ENCODE data around the gene LGALS9. TPM values are rescaled to one million over a fixed set of nuclear protein-coding genes. Genes with fewer than 3 reads are reported as not detected.
A peak's percentile ranks its signal among the peaks of the same experiment; 100 is the strongest.
"Not testable (repeated sequence)": the region's sequence is repeated elsewhere in the genome, so short reads cannot be mapped to it uniquely, and the experiment has no call there.

The LGALS9 gene
- total and polyA plus RNA-seq, 2 donors (not counting 3 experiments of a cell fraction or from before 2014, with no cell fraction given), result 52.4 to 65.2 TPM

DNA sequence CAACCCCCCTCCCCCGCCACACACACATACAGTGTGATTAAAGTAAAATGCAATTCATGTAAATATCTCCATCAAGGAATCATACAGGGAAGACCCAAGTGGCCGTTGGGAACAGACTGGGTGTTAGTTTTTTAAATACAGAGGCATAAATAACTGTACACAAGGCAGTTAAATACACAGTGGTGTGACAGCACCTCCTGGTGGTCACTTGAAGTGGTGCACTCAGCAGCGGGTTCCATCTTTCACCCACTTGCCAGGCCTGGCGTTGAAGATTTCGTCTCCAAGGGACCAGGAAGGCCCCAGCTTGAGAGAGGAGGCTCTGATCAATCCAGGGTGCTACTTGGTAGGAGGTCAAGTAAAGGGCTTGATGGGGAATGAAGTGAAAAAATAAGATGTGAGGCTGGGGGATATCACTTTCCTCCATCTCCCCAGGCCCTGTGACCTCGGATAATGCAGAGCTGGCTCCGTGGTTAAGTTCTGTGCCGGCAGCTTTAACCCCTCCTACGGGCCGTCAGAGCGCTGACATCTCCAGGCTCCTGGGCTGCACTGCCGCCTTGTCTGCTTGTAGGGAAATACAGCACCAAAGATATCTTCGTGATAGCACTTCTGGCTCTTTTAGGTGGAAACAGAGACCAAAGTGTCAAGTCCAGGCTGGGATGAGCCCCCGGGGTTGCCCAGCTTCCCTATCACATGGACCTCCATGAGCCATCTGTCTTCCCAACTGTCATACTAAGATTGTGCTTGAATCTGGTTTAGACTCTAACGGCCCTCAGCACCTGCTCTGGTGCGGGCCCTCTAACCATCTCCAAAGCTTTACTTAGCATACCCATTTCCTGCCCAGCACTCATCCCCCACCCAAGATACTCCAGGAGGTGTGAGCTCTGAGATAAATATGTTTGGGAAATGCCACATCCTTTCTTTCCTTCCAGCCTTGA is 20.7 kb downstream of the LGALS9 start:
- intact Hi-C loops (cut with micrococcal nuclease), result loop anchor here (1.0 to 5.0 kb wide), 4 partner anchors 42 to 415 kb away; no protein-coding TSS in a partner anchor
- Histone ChIP-seq H3K79me2 (ENCODE audit: control insufficient read depth, insufficient read depth, low read length) (no peaks in the 10 kb centered on the region), H4K20me1 (replicated peaks; ENCODE audit: control insufficient read depth, extremely low read depth, insufficient read depth, low read length) (no peaks in the 10 kb centered on the region), H3K9ac (replicated peaks; ENCODE audit: extremely low read depth, insufficient read depth, low read length) (no peak overlapping the region), H3K9me3 (replicated peaks; ENCODE audit: control insufficient read depth, insufficient read depth, low read length) (no peaks in the 10 kb centered on the region), H3K9me1 (replicated peaks; ENCODE audit: control insufficient read depth, extremely low read depth, insufficient read depth, low read length) (no peaks in the 10 kb centered on the region), H3K4me3 (replicated peaks in 1 of 3; ENCODE audit: insufficient read depth in 1 of 3, low read depth in 1 of 3, low read length in 3 of 3) (no peak overlapping the region), H2AFZ (ENCODE audit: low read depth, low read length) (no peak overlapping the region), H3K36me3 (ENCODE audit: control insufficient read depth in 2 of 2, extremely low read depth in 1 of 2, insufficient read depth in 2 of 2, low read length in 2 of 2) (no peaks in the 10 kb centered on the region), H3K27me3 (ENCODE audit: control insufficient read depth in 2 of 2, insufficient read depth in 2 of 2, low read length in 2 of 2) (no peaks in the 10 kb centered on the region), H3K4me1 (ENCODE audit: control insufficient read depth, extremely low read depth, insufficient read depth, low read length) (no peaks in the 10 kb centered on the region), H3K4me2 (ENCODE audit: insufficient read depth, low read length) (no peak overlapping the region), H3K27ac (ENCODE audit: insufficient read depth, low read depth, low read length) (no peak overlapping the region)
- FAIRE-seq (peak; percentile 94), DNase-seq (ENCODE audit: low read depth, low spot score) (peak; percentile 25)
- BruUV-seq (replicated peaks), result no TSS peak
- ChIA-PET POLR2A (no interaction called here), CTCF (interaction anchor here (0.6 to 9.2 kb wide), 16 partner anchors 10 to 415 kb away, joined by 3 to 262 read pairs (median 5); no protein-coding TSS in a partner anchor)
- TF ChIP-seq POLR2A (IDR thresholded peaks at IDR 0.05; ENCODE audit: low read depth, low read length), result no peak
- TF ChIP-seq, protein P1, sequence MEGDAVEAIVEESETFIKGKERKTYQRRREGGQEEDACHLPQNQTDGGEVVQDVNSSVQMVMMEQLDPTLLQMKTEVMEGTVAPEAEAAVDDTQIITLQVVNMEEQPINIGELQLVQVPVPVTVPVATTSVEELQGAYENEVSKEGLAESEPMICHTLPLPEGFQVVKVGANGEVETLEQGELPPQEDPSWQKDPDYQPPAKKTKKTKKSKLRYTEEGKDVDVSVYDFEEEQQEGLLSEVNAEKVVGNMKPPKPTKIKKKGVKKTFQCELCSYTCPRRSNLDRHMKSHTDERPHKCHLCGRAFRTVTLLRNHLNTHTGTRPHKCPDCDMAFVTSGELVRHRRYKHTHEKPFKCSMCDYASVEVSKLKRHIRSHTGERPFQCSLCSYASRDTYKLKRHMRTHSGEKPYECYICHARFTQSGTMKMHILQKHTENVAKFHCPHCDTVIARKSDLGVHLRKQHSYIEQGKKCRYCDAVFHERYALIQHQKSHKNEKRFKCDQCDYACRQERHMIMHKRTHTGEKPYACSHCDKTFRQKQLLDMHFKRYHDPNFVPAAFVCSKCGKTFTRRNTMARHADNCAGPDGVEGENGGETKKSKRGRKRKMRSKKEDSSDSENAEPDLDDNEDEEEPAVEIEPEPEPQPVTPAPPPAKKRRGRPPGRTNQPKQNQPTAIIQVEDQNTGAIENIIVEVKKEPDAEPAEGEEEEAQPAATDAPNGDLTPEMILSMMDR (IDR thresholded peaks at IDR 0.05; ENCODE audit: extremely low read depth in 1 of 2, insufficient read depth in 1 of 2, low read depth in 1 of 2, low read length in 2 of 2), result peak; percentile 66 to 68
- dilution Hi-C loops (cut with MboI; ENCODE audit: extremely low pct_ligation_motif_present, low sequenced_read_pairs), result no loop called here

DNA sequence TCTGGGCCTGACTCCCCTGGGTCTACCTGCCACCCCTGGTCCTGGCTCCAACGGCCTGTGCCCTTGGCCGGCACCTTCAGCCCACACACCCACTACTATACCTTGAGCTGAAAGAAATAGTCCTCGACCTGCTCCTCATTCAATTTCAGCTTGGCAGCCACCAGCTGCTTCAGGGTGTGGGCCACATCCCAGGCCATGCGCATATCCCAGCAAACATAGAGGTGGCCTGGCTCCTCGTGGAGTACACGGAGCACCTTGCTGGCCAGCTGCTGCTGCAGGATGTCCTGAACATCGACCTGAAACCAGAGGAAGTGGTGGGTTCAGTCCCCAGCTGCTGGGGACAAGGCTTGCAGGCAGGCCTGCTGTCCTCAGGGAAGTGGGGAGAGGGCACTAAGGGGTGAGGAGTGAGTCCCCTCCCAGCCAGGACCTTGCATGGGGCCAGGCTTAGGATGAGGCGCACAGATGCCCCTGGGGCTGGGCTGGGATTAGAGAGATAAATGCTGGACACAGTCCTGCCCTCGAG is 22.5 kb downstream of the LGALS9 start:
- H3K27me3 ChIP-seq (ENCODE audit: control insufficient read depth in 2 of 2, insufficient read depth in 2 of 2, low read length in 2 of 2); H4K20me1 ChIP-seq (replicated peaks; ENCODE audit: control insufficient read depth, extremely low read depth, insufficient read depth, low read length); H3K9ac ChIP-seq (replicated peaks; ENCODE audit: extremely low read depth, insufficient read depth, low read length); BruUV-seq (replicated peaks); H3K27ac ChIP-seq (ENCODE audit: insufficient read depth, low read depth, low read length); FAIRE-seq; H3K79me2 ChIP-seq (ENCODE audit: control insufficient read depth, insufficient read depth, low read length); H3K4me1 ChIP-seq (ENCODE audit: control insufficient read depth, extremely low read depth, insufficient read depth, low read length); H3K4me2 ChIP-seq (ENCODE audit: insufficient read depth, low read length); H3K4me3 ChIP-seq (replicated peaks in 1 of 3; ENCODE audit: insufficient read depth in 1 of 3, low read depth in 1 of 3, low read length in 3 of 3); H2AFZ ChIP-seq (ENCODE audit: low read depth, low read length); dilution Hi-C loops (cut with MboI; ENCODE audit: extremely low pct_ligation_motif_present, low sequenced_read_pairs); H3K9me1 ChIP-seq (replicated peaks; ENCODE audit: control insufficient read depth, extremely low read depth, insufficient read depth, low read length); H3K9me3 ChIP-seq (replicated peaks; ENCODE audit: control insufficient read depth, insufficient read depth, low read length); DNase-seq (ENCODE audit: low read depth, low spot score); H3K36me3 ChIP-seq (ENCODE audit: control insufficient read depth in 2 of 2, extremely low read depth in 1 of 2, insufficient read depth in 2 of 2, low read length in 2 of 2): not testable (repeated sequence)
- ChIA-PET CTCF (interaction anchor here (1.1 to 9.2 kb wide), 7 partner anchors 32 to 417 kb away, joined by 3 to 262 read pairs (median 28); no protein-coding TSS in a partner anchor), POLR2A (interaction anchor here (0.6 kb wide), 1 partner anchor 631 kb away, joined by 3 read pairs; no protein-coding TSS in a partner anchor)
- intact Hi-C loops (cut with micrococcal nuclease), result loop anchor here (5.0 kb wide), 1 partner anchor 301 kb away; no protein-coding TSS in a partner anchor

All from endothelial cell of umbilical vein (primary cell).